ENCODE results near the gene CCNE1.
A peak's percentile ranks its signal among the peaks of the same experiment; 100 is the strongest.

CCNE1 gene

GRCh38 chr19:29811125-29812079 is at the start of gene CCNE1:
CCNE1 (plus strand) TSS chr19:29811991; CDS start chr19:29812556, 565 bp downstream.
- TF ChIP-seq, protein P1, sequence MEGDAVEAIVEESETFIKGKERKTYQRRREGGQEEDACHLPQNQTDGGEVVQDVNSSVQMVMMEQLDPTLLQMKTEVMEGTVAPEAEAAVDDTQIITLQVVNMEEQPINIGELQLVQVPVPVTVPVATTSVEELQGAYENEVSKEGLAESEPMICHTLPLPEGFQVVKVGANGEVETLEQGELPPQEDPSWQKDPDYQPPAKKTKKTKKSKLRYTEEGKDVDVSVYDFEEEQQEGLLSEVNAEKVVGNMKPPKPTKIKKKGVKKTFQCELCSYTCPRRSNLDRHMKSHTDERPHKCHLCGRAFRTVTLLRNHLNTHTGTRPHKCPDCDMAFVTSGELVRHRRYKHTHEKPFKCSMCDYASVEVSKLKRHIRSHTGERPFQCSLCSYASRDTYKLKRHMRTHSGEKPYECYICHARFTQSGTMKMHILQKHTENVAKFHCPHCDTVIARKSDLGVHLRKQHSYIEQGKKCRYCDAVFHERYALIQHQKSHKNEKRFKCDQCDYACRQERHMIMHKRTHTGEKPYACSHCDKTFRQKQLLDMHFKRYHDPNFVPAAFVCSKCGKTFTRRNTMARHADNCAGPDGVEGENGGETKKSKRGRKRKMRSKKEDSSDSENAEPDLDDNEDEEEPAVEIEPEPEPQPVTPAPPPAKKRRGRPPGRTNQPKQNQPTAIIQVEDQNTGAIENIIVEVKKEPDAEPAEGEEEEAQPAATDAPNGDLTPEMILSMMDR (IDR thresholded peaks at IDR 0.05; ENCODE audit: unreplicated experiment in 3 of 3) = no peak
- H3K4me3 Mint-ChIP-seq = peak within 1 kb of the TSS; percentile 90 to 96 (median 91)
- peaks cover 33% of the 10 kb centered on the region for H3K4me1 Mint-ChIP-seq
- H3K36me3 Mint-ChIP-seq (ENCODE audit: low read depth) = no peaks in the 10 kb centered on the region
- peak within 1 kb of the TSS in 2 of 3 experiments; percentile 63 to 81 for H3K27ac Mint-ChIP-seq
- peaks cover 7% of the 10 kb centered on the region for H3K27me3 Mint-ChIP-seq (ENCODE audit: low read depth)
- H3K9me3 Mint-ChIP-seq = no peaks in the 10 kb centered on the region

DNA sequence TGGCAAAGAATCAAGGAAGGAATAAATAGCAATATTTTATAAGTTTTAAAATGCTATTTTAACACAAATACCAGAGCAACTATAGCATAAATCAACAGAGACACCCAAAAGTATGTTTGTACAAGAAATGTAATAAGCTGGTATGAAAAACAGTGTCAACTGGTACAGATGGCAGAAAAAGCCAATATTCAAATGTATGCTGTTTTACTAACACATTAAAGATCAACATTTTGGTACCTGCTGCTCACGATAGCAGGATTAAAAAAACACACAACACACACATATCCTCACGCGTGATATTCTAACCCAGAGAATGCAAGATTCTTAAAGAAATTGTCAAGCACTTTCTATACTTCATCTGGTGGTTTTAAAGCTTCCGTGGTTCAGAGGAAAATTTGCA is 48.6 kb upstream of the CCNE1 start:
- TF ChIP-seq, protein P1 (IDR thresholded peaks at IDR 0.05; ENCODE audit: unreplicated experiment in 3 of 3) = no peak
- no peaks in the 10 kb centered on the region for H3K4me1 Mint-ChIP-seq
- H3K27me3 Mint-ChIP-seq (ENCODE audit: low read depth) = peaks cover 15% of the 10 kb centered on the region

DNA sequence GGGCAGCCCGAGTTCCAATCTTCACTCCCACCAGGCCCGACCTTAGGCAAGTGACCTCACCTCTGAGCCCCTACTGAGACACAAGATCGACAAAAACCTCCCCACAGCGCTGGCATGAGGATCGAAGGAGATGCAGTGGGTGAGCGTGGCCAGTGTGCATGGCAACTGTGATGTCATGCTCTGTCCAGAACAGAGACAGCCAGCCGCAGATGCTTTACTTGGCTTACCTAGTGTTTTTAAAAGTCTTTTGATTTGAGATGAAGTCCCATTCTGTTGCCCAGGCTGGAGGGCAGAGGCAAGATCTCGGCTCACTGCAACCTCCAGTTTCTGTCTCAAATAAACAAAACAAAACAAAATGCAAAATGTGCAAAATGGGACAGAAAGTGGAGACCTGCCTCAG is 47.4 kb upstream of the CCNE1 start:
- no peak overlapping the region for H3K4me3 Mint-ChIP-seq
- H3K27me3 Mint-ChIP-seq (ENCODE audit: low read depth) = peaks cover 14% of the 10 kb centered on the region
- no peaks in the 10 kb centered on the region for H3K36me3 Mint-ChIP-seq (ENCODE audit: low read depth)
- no peak overlapping the region for H3K27ac Mint-ChIP-seq
- H3K4me1 Mint-ChIP-seq = no peaks in the 10 kb centered on the region
- TF ChIP-seq, protein P1 (IDR thresholded peaks at IDR 0.05; ENCODE audit: unreplicated experiment in 3 of 3) = no peak
- H3K9me3 Mint-ChIP-seq = no peaks in the 10 kb centered on the region

More for the DNA sequence above, 48.6 kb upstream of the CCNE1 start:
- H3K27ac Mint-ChIP-seq = no peak overlapping the region
- no peak overlapping the region for H3K4me3 Mint-ChIP-seq
- no peaks in the 10 kb centered on the region for H3K9me3 Mint-ChIP-seq
- H3K36me3 Mint-ChIP-seq (ENCODE audit: low read depth) = no peaks in the 10 kb centered on the region

DNA sequence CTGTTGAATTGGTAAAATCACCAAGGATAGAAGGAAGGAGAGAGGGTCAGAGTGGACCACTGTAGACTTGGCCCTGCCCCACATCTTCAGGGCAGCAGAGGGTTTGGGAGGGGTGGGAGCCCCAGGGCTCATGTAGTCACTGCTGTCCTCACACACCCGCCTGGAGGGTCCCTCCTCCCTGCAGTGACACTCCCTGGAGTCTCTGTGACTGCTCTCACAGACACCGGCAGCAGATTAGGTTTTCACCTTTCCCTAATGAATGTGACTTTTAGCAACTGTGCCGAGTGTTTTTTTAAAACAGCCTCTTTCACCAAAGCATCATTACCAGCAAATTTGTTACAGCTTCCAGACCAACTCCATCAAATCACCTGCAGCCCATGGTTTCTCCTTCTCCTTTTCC is 45.7 kb upstream of the CCNE1 start:
- no peaks in the 10 kb centered on the region for H3K4me1 Mint-ChIP-seq
- no peaks in the 10 kb centered on the region for H3K36me3 Mint-ChIP-seq (ENCODE audit: low read depth)
- peaks cover 14% of the 10 kb centered on the region for H3K27me3 Mint-ChIP-seq (ENCODE audit: low read depth)
- H3K9me3 Mint-ChIP-seq = no peaks in the 10 kb centered on the region
- H3K4me3 Mint-ChIP-seq = no peak overlapping the region
- TF ChIP-seq, protein P1 (IDR thresholded peaks at IDR 0.05; ENCODE audit: unreplicated experiment in 3 of 3) = no peak
- H3K27ac Mint-ChIP-seq = no peak overlapping the region

DNA sequence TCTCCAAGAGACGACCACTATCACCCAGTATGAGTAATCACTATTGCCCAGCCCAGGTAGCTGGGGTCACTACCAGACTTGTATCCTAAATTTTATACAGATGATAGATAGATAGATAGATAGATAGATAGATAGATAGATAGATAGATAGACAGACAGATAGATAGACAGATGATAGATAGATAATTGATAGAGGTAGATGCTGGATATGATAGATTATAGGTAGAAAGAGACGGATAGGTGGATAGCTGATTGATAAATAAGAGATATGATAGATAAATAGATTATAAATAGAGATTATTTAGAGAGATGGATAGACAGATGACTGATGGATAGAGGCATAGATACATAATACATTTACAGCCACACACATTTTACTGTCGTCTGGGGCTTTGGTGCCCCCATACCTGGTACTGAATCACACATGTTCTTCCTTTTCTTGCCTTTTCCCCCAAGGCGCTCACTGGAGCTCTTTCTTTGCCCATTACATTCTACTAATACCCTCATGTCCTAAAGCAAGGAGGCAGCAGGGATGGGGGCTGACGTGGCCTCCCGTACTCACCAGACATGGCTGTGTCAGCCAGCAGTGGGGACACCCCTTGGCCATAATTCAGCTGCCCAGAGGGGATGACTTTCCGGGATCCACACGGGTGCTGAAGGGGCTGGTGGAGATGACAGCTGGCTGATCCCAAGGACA is 44.6 kb upstream of the CCNE1 start:
- peaks cover 10% of the 10 kb centered on the region for H3K27me3 Mint-ChIP-seq (ENCODE audit: low read depth)
- no peak overlapping the region for H3K4me3 Mint-ChIP-seq
- H3K4me1 Mint-ChIP-seq = peaks cover 5% of the 10 kb centered on the region
- H3K9me3 Mint-ChIP-seq = no peaks in the 10 kb centered on the region
- H3K27ac Mint-ChIP-seq = no peak overlapping the region
- H3K36me3 Mint-ChIP-seq (ENCODE audit: low read depth) = no peaks in the 10 kb centered on the region
- TF ChIP-seq, protein P1 (IDR thresholded peaks at IDR 0.05; ENCODE audit: unreplicated experiment in 3 of 3) = no peak

Measured in nephron (organoid).